Tibial artery (tissue), 4 donors: ENCODE results near the gene IGSF21.

Source experiments
- DNase-seq, 2 donors: peaks; one replicate each; pipeline ENCODE4 v3.0.0-alpha.2; 2019
- H3K27ac ChIP-seq, 2 donors: fragments of 200-600 bp; sonication (generic) in 1 of 2; 1 replicate in 1 of 2; 2 replicates in 1 of 2; pipeline ENCODE4 v1.5.1; 2018 to 2019; ENCODE audit warnings: mild to moderate bottlenecking in 1 of 2
- H3K27me3 ChIP-seq, 2 donors: fragments of 200-600 bp; sonication (generic) in 1 of 2; one replicate each; pipeline versions ENCODE4 v1.5.1 to v1.6.0; 2016 to 2019
- H3K36me3 ChIP-seq, 3 donors: fragments of 200-600 bp; sonication (generic) in 2 of 3; one replicate each; pipeline ENCODE4 v1.5.1; 2016 to 2019; ENCODE audit warnings: mild to moderate bottlenecking in 2 of 3
- H3K4me1 ChIP-seq, 4 donors: fragments of 200-600 bp; sonication (generic) in 2 of 4; 1 replicate in 3 of 4; 2 replicates in 1 of 4; pipeline ENCODE4 v1.5.1; 2016 to 2019
- H3K4me3 ChIP-seq, 2 donors: fragments of 200-600 bp; sonication (generic) in 1 of 2; 1 replicate in 1 of 2; 2 replicates in 1 of 2; pipeline ENCODE4 v1.5.1; 2018 to 2019; ENCODE audit warnings: mild to moderate bottlenecking in 2 of 2
- H3K9me3 ChIP-seq, 3 donors: fragments of 200-600 bp; sonication (generic) in 1 of 3; one replicate each; pipeline ENCODE4 v1.5.1; 2016 to 2019
- CTCF ChIP-seq, 2 experiments: fragments of 200-600 bp in 1 of 2; fragments of 450-650 bp in 1 of 2; IDR thresholded peaks; one replicate each; pipeline ENCODE4 v1.5.1; 2017 to 2019; ENCODE audit warnings: antibody characterized with exemption in 2 of 2, mild to moderate bottlenecking in 1 of 2, moderate library complexity in 1 of 2
- intact Hi-C: fragments of 100-400 bp; cut with DNase I; formaldehyde crosslinking; loops from one replicate; pipeline ENCODE4 v1.15.0; 2023; ENCODE audit warnings: low total_unique reads

Gene IGSF21

GRCh38 chr1:18142471-18142870, 34.9 kb downstream of the IGSF21 start:
- no peaks in the 10 kb centered on the region for H3K4me1 ChIP-seq
- H3K27ac ChIP-seq = no peak overlapping the region
- intact Hi-C loops = no loop called here
- H3K9me3 ChIP-seq = no peaks in the 10 kb centered on the region
- TF ChIP-seq CTCF (IDR thresholded peaks at IDR 0.05) = no peak
- peaks cover 0 to 82% of the 10 kb centered on the region in 2 donors for H3K27me3 ChIP-seq
- DNase-seq = no peak
- H3K36me3 ChIP-seq = no peaks in the 10 kb centered on the region
- no peak overlapping the region for H3K4me3 ChIP-seq

- no peaks in the 10 kb centered on the region for H3K4me1 ChIP-seq
- intact Hi-C loops = no loop called here
- H3K27ac ChIP-seq = no peak overlapping the region
- no peak overlapping the region for H3K4me3 ChIP-seq
- DNase-seq = no peak
- no peak for TF ChIP-seq CTCF (IDR thresholded peaks at IDR 0.05)
- H3K36me3 ChIP-seq = no peaks in the 10 kb centered on the region
- H3K27me3 ChIP-seq = peaks cover 0 to 79% of the 10 kb centered on the region in 2 donors
- no peaks in the 10 kb centered on the region for H3K9me3 ChIP-seq
These were observed 35.4 kb downstream of the IGSF21 start for GRCh38 chr1:18142969-18143368.

GRCh38 chr1:18144062-18144461, 36.5 kb downstream of the IGSF21 start:
- intact Hi-C loops = no loop called here
- Histone ChIP-seq H3K36me3 (no peaks in the 10 kb centered on the region), H3K27ac (no peak overlapping the region), H3K9me3 (no peaks in the 10 kb centered on the region), H3K4me3 (no peak overlapping the region), H3K4me1 (no peaks in the 10 kb centered on the region), H3K27me3 (peaks cover 0 to 68% of the 10 kb centered on the region in 2 donors)
- TF ChIP-seq CTCF (IDR thresholded peaks at IDR 0.05) = no peak
- DNase-seq = no peak

GRCh38 chr1:18144916-18145647, 37.5 kb downstream of the IGSF21 start:
- DNase-seq = no peak
- Histone ChIP-seq H3K4me3 (no peak overlapping the region), H3K27me3 (peaks cover 0 to 60% of the 10 kb centered on the region in 2 donors), H3K4me1 (no peaks in the 10 kb centered on the region), H3K9me3 (no peaks in the 10 kb centered on the region), H3K36me3 (no peaks in the 10 kb centered on the region), H3K27ac (no peak overlapping the region)
- intact Hi-C loops = no loop called here
- no peak for TF ChIP-seq CTCF (IDR thresholded peaks at IDR 0.05)

GRCh38 chr1:18145851-18146618, 38.4 kb downstream of the IGSF21 start:
- intact Hi-C loops = no loop called here
- H3K4me3 ChIP-seq = no peak overlapping the region
- no peaks in the 10 kb centered on the region for H3K4me1 ChIP-seq
- H3K9me3 ChIP-seq = no peaks in the 10 kb centered on the region
- no peaks in the 10 kb centered on the region for H3K36me3 ChIP-seq
- H3K27ac ChIP-seq = no peak overlapping the region
- peaks cover 0 to 51% of the 10 kb centered on the region in 2 donors for H3K27me3 ChIP-seq
- TF ChIP-seq CTCF (IDR thresholded peaks at IDR 0.05) = no peak
- DNase-seq = no peak
